Fibroblast of lung (primary cell): ENCODE measurements around the gene GRM8. TPM values are rescaled to one million over a fixed set of nuclear protein-coding genes. Genes with fewer than 3 reads are reported as not detected.

Experiments
- DNase-seq, 2 donors: peaks; one replicate each; pipeline versions ENCODE4 v3.0.0 to v3.0.0-alpha.2; 2010; ENCODE audit warnings: low read depth in 2 of 2
- H2AFZ ChIP-seq: 2 replicates; pipeline ENCODE4 v1.5.1; 2012; ENCODE audit warnings: low read length, control low read depth, inconsistent platforms
- H3K27ac ChIP-seq: 2 replicates; pipeline ENCODE4 v1.5.1; 2011; ENCODE audit warnings: low read length, control low read depth; ENCODE audit not compliant: insufficient read depth
- H3K27me3 ChIP-seq: 2 replicates; pipeline ENCODE4 v1.5.1; 2011; ENCODE audit warnings: mild to moderate bottlenecking, low read length; ENCODE audit not compliant: control insufficient read depth, insufficient read depth
- H3K36me3 ChIP-seq: 2 replicates; pipeline ENCODE4 v1.5.1; 2011; ENCODE audit warnings: low read length; ENCODE audit not compliant: control insufficient read depth, insufficient read depth
- H3K4me1 ChIP-seq: 2 replicates; pipeline ENCODE4 v1.5.1; 2011; ENCODE audit warnings: low read length; ENCODE audit not compliant: control insufficient read depth, insufficient read depth; ENCODE audit errors: extremely low read depth
- H3K4me2 ChIP-seq: 2 replicates; pipeline ENCODE4 v1.5.1; 2011; ENCODE audit warnings: low read length, control low read depth; ENCODE audit not compliant: insufficient read depth; ENCODE audit errors: extremely low read depth
- H3K4me3 ChIP-seq, 4 experiments: fragments of 200-600 bp in 1 of 4; sonication (generic) in 1 of 4; replicated peaks in 1 of 4; 2 replicates each; pipeline ENCODE4 v1.5.1; 2011 to 2016; ENCODE audit warnings: low read length in 4 of 4, low read depth in 3 of 4, mild to moderate bottlenecking in 3 of 4, control low read depth in 2 of 4, inconsistent platforms in 1 of 4, mixed read lengths in 1 of 4; ENCODE audit not compliant: insufficient read depth in 1 of 4; ENCODE audit errors: control extremely low read depth in 1 of 4
- H3K79me2 ChIP-seq: 2 replicates; pipeline ENCODE4 v1.5.1; 2012; ENCODE audit warnings: mild to moderate bottlenecking, low read length, inconsistent platforms; ENCODE audit not compliant: control insufficient read depth, insufficient read depth
- H3K9ac ChIP-seq: 2 replicates; pipeline ENCODE4 v1.5.1; 2011; ENCODE audit warnings: mild to moderate bottlenecking, low read length, control low read depth; ENCODE audit not compliant: insufficient read depth
- H3K9me3 ChIP-seq: 2 replicates; pipeline ENCODE4 v1.5.1; 2012; ENCODE audit warnings: low read depth, low read length; ENCODE audit not compliant: control insufficient read depth, insufficient read depth
- H4K20me1 ChIP-seq: 2 replicates; pipeline ENCODE4 v1.5.1; 2011; ENCODE audit warnings: low read length; ENCODE audit not compliant: control insufficient read depth, insufficient read depth; ENCODE audit errors: extremely low read depth
- EZH2 ChIP-seq: IDR thresholded peaks from 2 replicates; pipeline ENCODE4 v1.5.1; 2012; ENCODE audit warnings: low read length, control low read depth, mild to moderate bottlenecking; ENCODE audit errors: missing control alignments
- polyA plus RNA-seq, 2 donors: library from polyadenylated mRNA; depleted of rRNA in 1 of 2; stranded (reverse) in 1 of 2; unstranded in 1 of 2; fragments of >200 nt; gene quantifications; 2 replicates each; pipeline ENCODE4 v1.2.1, GENCODE V29; 2011 to 2012; ENCODE audit warnings: missing spikeins in 1 of 2
- total RNA-seq: library from RNA; depleted of rRNA; stranded (reverse); fragments of >200 nt; gene quantifications from 2 replicates; pipeline ENCODE4 v1.2.1, GENCODE V29; 2014
- TF ChIP-seq, protein P1 (sequence below), 2 donors: IDR thresholded peaks in 1 of 2; conservative IDR thresholded peaks in 1 of 2; 1 replicate in 1 of 2; 2 replicates in 1 of 2; pipeline ENCODE4 v1.5.1; 2011 to 2012; ENCODE audit warnings: low read length in 2 of 2, control low read depth in 1 of 2, inconsistent platforms in 1 of 2, low read depth in 1 of 2, mild to moderate bottlenecking in 1 of 2

Gene GRM8
- total and polyA plus RNA-seq, 2 donors (not counting 1 experiment from before 2014, with no cell fraction given): not detected

DNA sequence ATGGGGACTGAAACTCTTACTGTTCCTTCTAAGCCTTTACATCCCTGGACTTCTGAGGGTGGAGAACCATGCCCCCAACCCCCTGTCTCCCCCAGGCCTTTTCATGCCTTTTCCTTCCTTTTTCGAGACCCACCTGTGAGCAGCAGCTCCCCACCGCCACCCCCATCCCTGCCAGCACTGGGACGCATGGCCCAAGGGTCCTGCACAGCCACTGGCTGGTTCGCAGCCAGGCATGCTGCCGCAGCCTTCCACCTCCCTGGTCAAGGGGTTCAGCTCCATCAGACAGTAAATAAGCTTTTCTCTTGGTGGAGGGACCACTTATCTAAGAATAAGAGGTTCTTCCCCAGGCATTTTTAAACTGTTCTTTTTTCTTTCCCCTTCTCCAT lies 584.4 kb downstream of the GRM8 start:
- H3K79me2 ChIP-seq: no peaks in the 10 kb centered on the region
- no peak overlapping the region for H3K9ac ChIP-seq
- H3K9me3 ChIP-seq: no peaks in the 10 kb centered on the region
- H3K27me3 ChIP-seq: no peaks in the 10 kb centered on the region
- TF ChIP-seq, protein P1, sequence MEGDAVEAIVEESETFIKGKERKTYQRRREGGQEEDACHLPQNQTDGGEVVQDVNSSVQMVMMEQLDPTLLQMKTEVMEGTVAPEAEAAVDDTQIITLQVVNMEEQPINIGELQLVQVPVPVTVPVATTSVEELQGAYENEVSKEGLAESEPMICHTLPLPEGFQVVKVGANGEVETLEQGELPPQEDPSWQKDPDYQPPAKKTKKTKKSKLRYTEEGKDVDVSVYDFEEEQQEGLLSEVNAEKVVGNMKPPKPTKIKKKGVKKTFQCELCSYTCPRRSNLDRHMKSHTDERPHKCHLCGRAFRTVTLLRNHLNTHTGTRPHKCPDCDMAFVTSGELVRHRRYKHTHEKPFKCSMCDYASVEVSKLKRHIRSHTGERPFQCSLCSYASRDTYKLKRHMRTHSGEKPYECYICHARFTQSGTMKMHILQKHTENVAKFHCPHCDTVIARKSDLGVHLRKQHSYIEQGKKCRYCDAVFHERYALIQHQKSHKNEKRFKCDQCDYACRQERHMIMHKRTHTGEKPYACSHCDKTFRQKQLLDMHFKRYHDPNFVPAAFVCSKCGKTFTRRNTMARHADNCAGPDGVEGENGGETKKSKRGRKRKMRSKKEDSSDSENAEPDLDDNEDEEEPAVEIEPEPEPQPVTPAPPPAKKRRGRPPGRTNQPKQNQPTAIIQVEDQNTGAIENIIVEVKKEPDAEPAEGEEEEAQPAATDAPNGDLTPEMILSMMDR (conservative IDR thresholded peaks at IDR 0.05 in 1 of 2, IDR thresholded peaks at IDR 0.05 in 1 of 2; ENCODE audit: low read depth in 1 of 2, low read length in 2 of 2): no peak
- no peak for TF ChIP-seq EZH2
- no peak overlapping the region for H3K27ac ChIP-seq
- H3K4me3 ChIP-seq: no peak overlapping the region
- no peak overlapping the region for H2AFZ ChIP-seq
- H3K36me3 ChIP-seq: no peaks in the 10 kb centered on the region
- no peak overlapping the region for H3K4me2 ChIP-seq
- no peaks in the 10 kb centered on the region for H3K4me1 ChIP-seq
- H4K20me1 ChIP-seq: no peaks in the 10 kb centered on the region
- no peak for DNase-seq

DNA sequence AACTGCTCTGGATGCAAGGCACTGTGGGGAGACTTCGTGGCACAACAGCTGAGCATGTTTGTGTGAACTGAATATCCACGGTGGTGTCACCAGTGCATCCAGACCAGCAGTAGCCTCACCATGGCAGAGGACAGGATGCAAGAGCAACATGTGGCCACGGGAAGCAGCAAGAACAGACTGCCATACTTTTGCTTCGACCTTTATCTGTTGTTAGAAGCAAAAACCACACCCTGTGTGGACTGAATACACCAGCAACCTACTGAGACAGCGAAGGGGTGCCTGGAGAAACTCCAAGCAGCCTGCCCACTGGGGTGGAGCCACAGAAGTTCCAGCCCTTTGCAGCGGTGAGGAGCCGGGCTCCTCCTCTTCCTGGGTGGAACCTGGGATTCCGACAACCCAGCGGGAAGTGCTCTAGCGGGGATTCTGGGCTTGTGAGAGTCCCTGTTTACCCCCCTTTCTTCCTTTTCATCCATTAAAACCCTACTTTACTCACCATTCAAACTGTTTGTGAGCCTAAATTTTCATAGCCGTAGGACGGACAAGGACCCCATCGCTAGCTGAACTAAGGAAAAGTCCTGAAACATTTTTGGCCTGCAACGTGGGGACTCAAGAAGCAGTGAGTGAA lies 584.9 kb downstream of the GRM8 start:
- H3K79me2 ChIP-seq: no peaks in the 10 kb centered on the region
- no peaks in the 10 kb centered on the region for H3K4me1 ChIP-seq
- H3K36me3 ChIP-seq: no peaks in the 10 kb centered on the region
- H4K20me1 ChIP-seq: no peaks in the 10 kb centered on the region
- no peaks in the 10 kb centered on the region for H3K9me3 ChIP-seq
- H3K4me3 ChIP-seq: no peak overlapping the region
- H3K4me2 ChIP-seq: no peak overlapping the region
- TF ChIP-seq, protein P1 (conservative IDR thresholded peaks at IDR 0.05 in 1 of 2, IDR thresholded peaks at IDR 0.05 in 1 of 2; ENCODE audit: low read depth in 1 of 2, low read length in 2 of 2): no peak
- no peak for TF ChIP-seq EZH2
- H3K9ac ChIP-seq: no peak overlapping the region
- H2AFZ ChIP-seq: no peak overlapping the region
- H3K27me3 ChIP-seq: no peaks in the 10 kb centered on the region
- DNase-seq: no peak
- H3K27ac ChIP-seq: no peak overlapping the region

DNA sequence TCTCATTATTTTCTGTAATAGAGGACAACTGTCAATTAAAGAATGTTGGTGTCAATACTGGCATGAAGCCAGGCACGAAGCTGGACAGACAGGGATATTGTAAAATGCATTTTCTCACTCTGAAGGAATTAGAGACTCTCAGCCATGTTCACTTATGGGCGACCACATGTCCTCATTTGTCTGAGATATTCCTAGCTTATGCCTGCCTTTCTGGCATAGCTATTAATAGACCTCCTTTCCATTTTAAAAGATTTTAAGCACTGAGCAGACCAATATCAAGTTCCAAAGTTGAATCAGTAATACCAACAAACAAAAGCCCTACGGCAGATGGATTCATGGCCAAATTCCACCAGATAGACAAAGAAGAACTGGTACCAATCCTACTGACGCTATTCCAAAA lies 589.9 kb downstream of the GRM8 start:
- Histone ChIP-seq H3K79me2 (no peaks in the 10 kb centered on the region), H3K4me3 (no peak overlapping the region), H3K4me2 (no peak overlapping the region), H3K9ac (no peak overlapping the region), H3K27ac (no peak overlapping the region), H4K20me1 (no peaks in the 10 kb centered on the region), H3K9me3 (no peaks in the 10 kb centered on the region), H3K36me3 (no peaks in the 10 kb centered on the region), H3K27me3 (no peaks in the 10 kb centered on the region), H2AFZ (no peak overlapping the region), H3K4me1 (no peaks in the 10 kb centered on the region)
- DNase-seq: no peak
- TF ChIP-seq, protein P1 (conservative IDR thresholded peaks at IDR 0.05 in 1 of 2, IDR thresholded peaks at IDR 0.05 in 1 of 2; ENCODE audit: low read depth in 1 of 2, low read length in 2 of 2): no peak
- no peak for TF ChIP-seq EZH2
